ENCODE measurements around the gene CLEC16A. TPM values are rescaled to one million over a fixed set of nuclear protein-coding genes. Genes with fewer than 3 reads are reported as not detected.

The CLEC16A gene
- total and polyA plus RNA-seq, 2 donors (not counting 1 experiment from before 2014, with no cell fraction given) = 21.9 to 79.5 TPM

DNA sequence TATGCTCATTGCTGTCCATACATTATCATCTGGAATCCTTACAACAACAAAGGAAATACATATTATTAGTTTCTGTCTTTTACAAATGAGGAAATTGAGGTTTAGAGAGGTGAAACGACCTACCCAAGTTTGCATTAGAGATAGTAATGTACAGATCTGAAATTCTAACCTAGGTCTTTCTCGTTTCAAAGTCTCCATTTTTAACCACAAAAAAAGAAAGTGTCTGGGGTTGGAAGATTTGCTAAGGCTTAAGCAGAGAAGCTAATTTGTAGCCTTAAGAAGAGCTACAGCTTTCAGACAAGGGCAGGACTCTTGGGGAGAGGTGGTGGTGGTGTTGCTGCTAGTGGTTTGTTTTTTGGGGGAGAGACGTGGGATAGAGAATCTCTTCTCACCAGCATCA lies 48.2 kb upstream of the CLEC16A start:
- Mint-ChIP-seq H3K4me3 (peak overlapping the region; percentile 78), H3K4me1 (peaks cover 91% of the 10 kb centered on the region), H3K27me3 (no peaks in the 10 kb centered on the region), H3K27ac (peak overlapping the region; percentile 92), H3K9me3 (ENCODE audit: insufficient read depth) (peaks cover 2% of the 10 kb centered on the region)
- peaks cover 65% of the 10 kb centered on the region for H4K20me1 ChIP-seq (ENCODE audit: control insufficient read depth, insufficient read depth, low read length, poor library complexity, severe bottlenecking)
- peaks cover 26 to 77% of the 10 kb centered on the region in 2 experiments for H3K36me3 ChIP-seq (replicated peaks in 1 of 2; ENCODE audit: control extremely low read depth in 1 of 2, control insufficient read depth in 1 of 2, extremely low read depth in 1 of 2, insufficient read depth in 2 of 2, low read length in 1 of 2)
- intact Hi-C loops (cut with micrococcal nuclease) = no loop called here
- peaks cover 97% of the 10 kb centered on the region for H3K79me2 ChIP-seq (ENCODE audit: control insufficient read depth, insufficient read depth, low read length)
- H3K9me3 ChIP-seq (ENCODE audit: control extremely low read depth in 1 of 3, control insufficient read depth in 2 of 3, insufficient read depth in 1 of 3, low read length in 2 of 3) = peaks cover 0 to 7% (median 0%) of the 10 kb centered on the region in 3 donors
- no peak for DNase-seq
- no CpG with 5 or more reads among the region's 3 CpGs for WGBS (ENCODE audit: insufficient coverage)
- no peaks in the 10 kb centered on the region for H3K27me3 ChIP-seq (replicated peaks in 1 of 4; ENCODE audit: control extremely low read depth in 1 of 4, control insufficient read depth in 3 of 4, insufficient read depth in 4 of 4, low read length in 3 of 4)
- ChIA-PET POLR2A (interaction anchor here (2.0 to 3.7 kb wide), 3 partner anchors 8 to 17 kb away, joined by 6 to 28 read pairs (median 9); no protein-coding TSS in a partner anchor), CTCF (interaction anchor here (0.8 to 2.6 kb wide), 8 partner anchors 9 to 374 kb away, joined by 3 to 13 read pairs (median 5); partner anchors contain the start of gene CIITA)
- H3K4me2 ChIP-seq (replicated peaks; ENCODE audit: low read depth, low read length, poor library complexity, severe bottlenecking) = peak overlapping the region; percentile 64
- H3K4me1 ChIP-seq (ENCODE audit: control insufficient read depth in 2 of 2, insufficient read depth in 2 of 2, low read length in 2 of 2) = peaks cover 79 to 90% of the 10 kb centered on the region in 2 donors
- ATAC-seq (ENCODE audit: low read depth) = no peak
- TF ChIP-seq, protein P1, sequence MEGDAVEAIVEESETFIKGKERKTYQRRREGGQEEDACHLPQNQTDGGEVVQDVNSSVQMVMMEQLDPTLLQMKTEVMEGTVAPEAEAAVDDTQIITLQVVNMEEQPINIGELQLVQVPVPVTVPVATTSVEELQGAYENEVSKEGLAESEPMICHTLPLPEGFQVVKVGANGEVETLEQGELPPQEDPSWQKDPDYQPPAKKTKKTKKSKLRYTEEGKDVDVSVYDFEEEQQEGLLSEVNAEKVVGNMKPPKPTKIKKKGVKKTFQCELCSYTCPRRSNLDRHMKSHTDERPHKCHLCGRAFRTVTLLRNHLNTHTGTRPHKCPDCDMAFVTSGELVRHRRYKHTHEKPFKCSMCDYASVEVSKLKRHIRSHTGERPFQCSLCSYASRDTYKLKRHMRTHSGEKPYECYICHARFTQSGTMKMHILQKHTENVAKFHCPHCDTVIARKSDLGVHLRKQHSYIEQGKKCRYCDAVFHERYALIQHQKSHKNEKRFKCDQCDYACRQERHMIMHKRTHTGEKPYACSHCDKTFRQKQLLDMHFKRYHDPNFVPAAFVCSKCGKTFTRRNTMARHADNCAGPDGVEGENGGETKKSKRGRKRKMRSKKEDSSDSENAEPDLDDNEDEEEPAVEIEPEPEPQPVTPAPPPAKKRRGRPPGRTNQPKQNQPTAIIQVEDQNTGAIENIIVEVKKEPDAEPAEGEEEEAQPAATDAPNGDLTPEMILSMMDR (IDR thresholded peaks at IDR 0.05) = no peak
- TF ChIP-seq EZH2 (IDR thresholded peaks at IDR 0.05; ENCODE audit: borderline replicate concordance, insufficient read depth, low read depth, low read length, poor library complexity, severe bottlenecking) = no peak
- peak overlapping the region; percentile 5 for H3K9ac ChIP-seq (ENCODE audit: low read length)
- H3K27ac ChIP-seq (ENCODE audit: low read length in 2 of 2) = peak overlapping the region; percentile 68 to 77
- H2AFZ ChIP-seq (ENCODE audit: insufficient read depth, low read depth, low read length, poor library complexity, severe bottlenecking) = no peak overlapping the region
- peak overlapping the region in 2 of 5 experiments; percentile 16 to 21 for H3K4me3 ChIP-seq (ENCODE audit: control extremely low read depth in 1 of 5, extremely low read depth in 1 of 5, insufficient read depth in 1 of 5, low read depth in 2 of 5, low read length in 4 of 5)

DNA sequence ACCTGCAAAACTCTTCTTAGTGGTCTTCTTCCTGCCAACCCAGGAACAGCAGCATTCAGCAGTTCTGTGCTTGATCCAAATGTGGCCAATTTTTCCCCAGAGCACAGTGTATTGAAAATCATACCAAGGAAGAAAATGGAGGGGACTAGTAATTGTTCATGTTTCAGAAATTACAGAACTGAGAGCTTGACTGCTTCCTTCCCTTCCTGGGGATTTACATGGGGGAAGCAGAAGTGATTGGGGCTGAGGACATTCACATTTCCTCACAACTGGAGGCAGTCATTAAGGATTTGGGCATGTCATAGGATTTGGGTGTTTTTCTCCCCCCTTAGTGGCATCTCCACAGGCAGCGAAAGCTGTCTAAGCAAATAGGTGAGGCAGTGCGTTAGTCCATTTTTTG lies 47.6 kb upstream of the CLEC16A start:
- Histone ChIP-seq H3K4me1 (ENCODE audit: control insufficient read depth in 2 of 2, insufficient read depth in 2 of 2, low read length in 2 of 2) (peaks cover 74 to 88% of the 10 kb centered on the region in 2 donors), H3K36me3 (replicated peaks in 1 of 2; ENCODE audit: control extremely low read depth in 1 of 2, control insufficient read depth in 1 of 2, extremely low read depth in 1 of 2, insufficient read depth in 2 of 2, low read length in 1 of 2) (peaks cover 26 to 83% of the 10 kb centered on the region in 2 experiments), H4K20me1 (ENCODE audit: control insufficient read depth, insufficient read depth, low read length, poor library complexity, severe bottlenecking) (peaks cover 71% of the 10 kb centered on the region), H3K27ac (ENCODE audit: low read length in 2 of 2) (peak overlapping the region; percentile 68 to 77), H2AFZ (ENCODE audit: insufficient read depth, low read depth, low read length, poor library complexity, severe bottlenecking) (no peak overlapping the region), H3K4me2 (replicated peaks; ENCODE audit: low read depth, low read length, poor library complexity, severe bottlenecking) (peak overlapping the region; percentile 64), H3K9me3 (ENCODE audit: control extremely low read depth in 1 of 3, control insufficient read depth in 2 of 3, insufficient read depth in 1 of 3, low read length in 2 of 3) (peaks cover 0 to 10% (median 0%) of the 10 kb centered on the region in 3 donors), H3K9ac (ENCODE audit: low read length) (peak overlapping the region; percentile 5), H3K79me2 (ENCODE audit: control insufficient read depth, insufficient read depth, low read length) (peaks cover 97% of the 10 kb centered on the region), H3K4me3 (ENCODE audit: control extremely low read depth in 1 of 5, extremely low read depth in 1 of 5, insufficient read depth in 1 of 5, low read depth in 2 of 5, low read length in 4 of 5) (peak overlapping the region in 1 of 5 experiments; percentile 16), H3K27me3 (replicated peaks in 1 of 4; ENCODE audit: control extremely low read depth in 1 of 4, control insufficient read depth in 3 of 4, insufficient read depth in 4 of 4, low read length in 3 of 4) (no peaks in the 10 kb centered on the region)
- Mint-ChIP-seq H3K27ac (peak overlapping the region; percentile 92), H3K4me3 (peak overlapping the region; percentile 78), H3K9me3 (ENCODE audit: insufficient read depth) (peaks cover under 1% of the 10 kb centered on the region), H3K27me3 (no peaks in the 10 kb centered on the region), H3K4me1 (peaks cover 90% of the 10 kb centered on the region)
- POLR2A ChIA-PET = interaction anchor here (2.0 to 3.7 kb wide), 3 partner anchors 8 to 18 kb away, joined by 6 to 28 read pairs (median 9); no protein-coding TSS in a partner anchor
- DNase-seq (peak; percentile 59), ATAC-seq (ENCODE audit: low read depth) (peak; percentile 8)
- no CpG with 5 or more reads among the region's 2 CpGs for WGBS (ENCODE audit: insufficient coverage)
- CTCF ChIA-PET = interaction anchor here (0.6 to 2.6 kb wide), 10 partner anchors 10 to 374 kb away, joined by 3 to 13 read pairs (median 4); partner anchors contain the start of gene CIITA
- TF ChIP-seq, protein P1 (IDR thresholded peaks at IDR 0.05) = no peak
- TF ChIP-seq EZH2 (IDR thresholded peaks at IDR 0.05; ENCODE audit: borderline replicate concordance, insufficient read depth, low read depth, low read length, poor library complexity, severe bottlenecking) = no peak
- intact Hi-C loops (cut with micrococcal nuclease) = loop anchor here (1.0 kb wide), 2 partner anchors 8 to 16 kb away; no protein-coding TSS in a partner anchor
